Iris pigment epithelial cell (primary cell): ENCODE measurements around the gene ROPN1L.
A peak's percentile ranks its signal among the peaks of the same experiment; 100 is the strongest.
"Not testable (repeated sequence)": the region's sequence is repeated elsewhere in the genome, so short reads cannot be mapped to it uniquely, and the experiment has no call there.

Source experiments
- DNase-seq: peaks from one replicate; pipeline ENCODE4 v3.0.0-alpha.2; 2011; ENCODE audit warnings: low read depth

Gene ROPN1L

DNA sequence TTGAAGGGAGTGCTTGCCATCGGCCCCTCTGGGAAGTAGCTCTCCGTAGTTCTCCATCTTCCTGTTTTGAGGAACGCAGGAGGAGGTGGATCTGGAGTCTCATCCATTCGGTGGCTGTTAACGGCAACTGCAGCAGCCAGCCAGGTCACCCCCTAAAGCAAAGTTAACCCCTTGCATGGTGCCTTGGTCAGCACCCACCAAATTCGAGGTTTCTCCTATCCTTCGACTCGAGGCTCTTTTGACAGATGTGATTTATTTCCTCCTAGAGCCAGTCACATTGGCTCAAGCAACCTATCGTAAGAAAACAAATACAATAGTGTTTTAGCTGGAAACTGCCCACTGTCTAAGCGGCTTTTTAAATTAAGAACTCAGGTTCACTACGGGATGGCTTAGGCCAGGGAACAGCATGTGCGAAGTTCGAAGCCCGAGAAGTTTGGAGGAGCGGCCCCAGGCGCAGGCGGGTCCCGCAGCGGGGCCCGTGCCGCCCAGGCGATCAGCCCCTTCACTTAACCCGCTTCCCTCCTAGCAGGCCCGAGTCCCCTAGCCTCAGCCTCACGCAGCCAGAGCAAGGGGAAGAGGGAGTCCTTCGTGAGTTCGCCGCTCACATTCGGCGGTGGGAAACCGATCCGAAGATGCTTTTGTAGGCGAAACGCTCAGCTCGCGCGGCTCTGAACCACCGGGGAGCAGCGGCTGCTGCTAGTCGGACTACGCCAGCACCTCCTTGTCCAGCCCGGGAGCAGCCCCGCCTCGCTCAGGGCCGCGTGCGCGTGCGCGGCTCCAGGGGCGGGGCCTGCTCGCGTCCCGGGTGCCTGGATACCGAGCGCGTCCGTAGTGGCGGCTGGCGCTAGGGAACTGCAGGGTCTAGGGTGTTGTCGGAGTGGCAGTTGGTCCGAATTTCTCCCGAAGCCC lies at the start of gene ROPN1L:
Gene ROPN1L, plus strand, starts transcription at position 797 of the 909 bp plus-strand sequence. CDS start 289 bp downstream, outside the sequence.
- DNase-seq: peak; percentile 87

DNA sequence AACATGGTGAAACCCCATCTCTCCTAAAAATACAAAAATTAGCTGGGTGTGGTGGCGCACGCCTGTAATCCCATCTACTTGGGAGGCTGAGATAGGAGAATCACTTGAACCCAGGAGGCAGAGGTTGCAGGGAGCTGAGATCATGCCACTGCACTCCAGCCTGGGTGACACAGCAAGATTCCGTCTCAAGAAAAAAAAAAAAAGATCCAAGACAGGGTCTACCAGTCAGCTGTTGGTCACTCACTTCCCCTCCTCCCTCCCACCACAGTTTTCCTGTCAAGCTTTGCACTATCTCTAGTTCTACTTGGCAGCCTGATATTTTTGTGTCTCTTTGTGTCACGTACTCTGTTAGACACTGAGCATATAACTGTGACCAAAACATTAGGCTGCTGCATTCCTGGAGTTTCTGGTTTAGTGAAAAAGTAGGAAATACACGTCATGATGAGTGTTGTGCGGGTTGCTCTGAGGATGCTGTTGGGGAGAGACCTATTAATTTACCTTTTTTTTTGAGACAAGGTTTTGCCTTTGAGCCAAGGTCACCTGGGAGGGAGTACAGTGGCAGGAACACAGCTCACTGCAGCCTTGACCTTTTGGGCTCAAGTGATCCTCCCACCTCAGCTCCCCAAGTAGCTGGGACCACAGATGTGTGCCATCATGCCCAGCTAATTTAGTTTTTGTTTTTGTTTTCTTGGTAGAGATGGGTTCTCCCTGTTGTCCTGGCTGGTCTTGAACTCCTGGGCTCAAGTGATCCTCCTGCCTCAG lies 48.9 kb upstream of the ROPN1L start:
- not testable (repeated sequence) for DNase-seq

DNA sequence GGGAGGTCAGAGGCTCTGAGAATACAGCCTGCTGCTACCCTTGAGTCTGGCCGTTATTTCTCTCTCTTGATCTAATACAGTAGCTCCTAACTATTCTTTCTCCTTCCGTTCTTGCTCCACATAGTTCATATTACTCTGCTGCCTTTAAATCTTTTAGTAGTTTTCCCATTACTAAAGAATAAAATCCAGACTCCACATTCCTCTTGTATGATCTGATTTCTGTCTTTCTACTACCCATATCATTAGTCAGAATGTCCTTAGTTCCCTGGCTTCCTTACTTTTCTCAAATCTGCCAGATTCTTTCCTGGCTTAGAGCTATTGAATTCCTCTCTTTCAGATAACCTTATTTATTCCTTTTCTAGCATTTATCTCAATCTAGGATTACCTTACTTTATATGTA lies 48.2 kb upstream of the ROPN1L start:
- DNase-seq: peak; percentile 31

DNA sequence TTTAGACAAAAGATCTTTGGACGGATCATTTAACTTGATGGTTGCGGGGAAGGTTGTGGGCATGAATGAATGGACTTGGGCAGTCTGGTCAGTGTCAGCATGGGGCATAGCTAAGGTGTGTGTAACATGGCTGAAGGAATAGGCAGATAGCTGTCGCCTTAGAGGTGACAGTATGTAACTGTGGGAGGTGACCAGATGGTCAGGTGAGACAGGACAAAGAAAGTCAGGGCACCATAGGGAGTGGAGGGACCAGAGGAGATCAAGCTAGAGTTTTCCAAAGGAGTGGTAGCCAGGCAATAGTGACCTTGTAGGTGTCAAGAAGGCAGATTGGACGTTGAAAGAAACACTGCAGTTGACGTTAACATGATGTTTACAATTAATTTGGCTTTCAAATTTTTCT lies 45.1 kb upstream of the ROPN1L start:
- no peak for DNase-seq

DNA sequence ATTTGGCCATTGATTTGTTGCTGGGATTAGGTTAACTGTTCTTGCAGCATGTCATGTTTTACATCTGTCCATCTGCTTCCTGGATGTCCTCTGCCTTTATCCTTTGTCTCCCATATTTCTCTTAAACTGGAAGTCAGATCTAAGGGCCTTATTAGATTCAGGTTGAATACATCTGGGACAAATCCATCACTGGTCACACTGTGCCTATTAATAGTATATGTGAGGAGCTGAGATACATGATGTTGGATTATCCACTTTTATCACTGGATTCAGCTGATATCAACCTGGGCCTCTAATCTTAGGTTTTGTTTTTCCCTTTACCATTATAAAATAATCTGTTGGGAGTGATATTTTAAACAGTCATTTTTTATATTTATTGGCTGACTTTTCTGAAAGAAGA lies 41.8 kb upstream of the ROPN1L start:
- DNase-seq: no peak

DNA sequence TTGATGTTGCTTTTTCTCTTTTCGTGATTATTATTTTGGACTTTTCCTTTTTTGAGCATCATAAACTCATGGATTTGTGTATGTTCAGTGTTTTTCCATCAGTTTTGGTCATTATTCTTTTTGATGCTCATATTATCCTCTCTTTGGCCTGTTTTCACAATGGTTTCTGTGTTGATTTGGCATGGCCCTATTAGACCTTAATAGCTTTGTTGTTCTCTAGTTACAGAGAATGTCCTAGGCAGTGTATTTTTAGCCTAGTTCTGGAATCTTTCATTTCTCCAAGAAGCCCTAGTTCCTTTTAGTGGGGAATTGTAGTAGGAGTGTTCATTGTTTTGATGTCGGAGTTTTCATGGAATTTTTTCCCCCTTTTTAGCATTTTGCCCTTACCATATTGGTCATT lies 41.3 kb upstream of the ROPN1L start:
- DNase-seq: no peak

DNA sequence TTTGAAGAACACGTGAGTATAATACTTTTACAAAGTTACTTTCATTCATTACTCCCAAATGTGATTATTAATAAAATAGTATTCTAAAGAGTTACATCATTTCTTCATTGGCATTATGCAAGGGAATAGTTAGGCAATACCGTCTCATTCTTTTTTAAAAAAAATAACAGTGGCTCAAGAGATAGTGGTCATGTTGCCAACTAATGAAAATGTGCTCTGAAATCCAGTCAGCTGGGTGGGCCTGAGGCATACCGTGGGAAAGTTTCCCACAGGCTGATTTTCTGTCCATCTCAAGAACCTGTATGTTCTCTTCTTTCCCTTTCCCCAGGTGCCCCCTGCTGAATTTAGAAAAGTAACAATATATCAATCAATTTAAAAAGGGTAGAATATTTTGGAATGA lies 40.8 kb upstream of the ROPN1L start:
- peak; percentile 88 for DNase-seq

DNA sequence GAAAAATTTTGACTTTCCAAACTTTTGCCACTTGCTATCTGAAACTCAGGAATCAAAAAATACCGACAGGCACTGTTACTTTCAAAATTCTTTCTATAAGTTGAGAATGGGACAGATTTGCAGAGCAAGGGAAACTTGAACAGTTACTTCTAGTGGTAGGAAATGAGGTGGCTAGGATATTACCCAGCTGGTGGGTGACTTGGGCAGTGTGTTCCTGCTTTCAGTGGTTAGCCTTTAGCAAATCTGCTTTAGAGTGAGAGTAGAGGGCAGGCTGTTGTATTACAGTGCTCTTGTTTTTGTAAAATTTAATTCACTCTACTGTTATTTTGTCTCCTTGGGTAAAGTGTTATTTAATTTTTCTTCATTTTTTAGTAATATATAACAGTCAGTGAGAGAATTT lies 40.2 kb upstream of the ROPN1L start:
- no peak for DNase-seq

DNA sequence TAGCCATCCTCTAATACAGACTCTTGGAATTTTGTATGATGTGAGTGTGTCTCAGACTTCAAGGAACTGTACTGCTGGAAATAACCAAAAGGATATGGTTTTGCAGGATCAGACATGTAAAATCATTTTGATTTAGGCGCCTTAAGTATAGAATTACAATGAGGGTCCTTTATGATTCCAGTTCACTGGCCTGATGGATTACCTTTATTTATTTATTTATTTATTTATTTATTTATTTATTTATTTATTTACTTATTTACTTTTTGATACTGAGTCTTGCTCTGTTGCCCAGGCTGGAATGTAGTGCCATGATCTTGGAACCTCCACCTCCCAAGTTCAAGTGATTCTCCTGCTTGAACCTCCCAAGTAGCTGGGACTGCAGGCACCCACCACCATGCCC lies 37.9 kb upstream of the ROPN1L start:
- no peak for DNase-seq

DNA sequence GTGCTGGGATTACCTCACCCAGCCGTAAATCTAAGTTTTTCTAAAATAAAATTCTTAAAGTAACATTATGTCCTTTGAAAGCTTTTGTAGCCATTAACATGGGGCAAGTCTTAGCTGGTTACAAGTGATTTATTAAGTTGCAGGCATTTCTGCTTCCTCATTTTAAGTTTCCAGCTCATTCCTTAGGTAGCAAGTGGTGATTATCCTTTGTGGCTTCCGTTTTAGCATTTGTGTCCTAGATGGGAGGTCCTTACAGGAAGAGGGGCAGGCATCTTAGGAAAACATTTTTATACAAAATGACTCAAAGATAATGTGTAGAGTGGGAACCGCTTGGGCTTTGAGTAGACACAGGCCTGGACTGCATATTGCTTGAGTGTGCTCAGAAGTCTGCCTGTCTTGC lies 35.0 kb upstream of the ROPN1L start:
- no peak for DNase-seq

DNA sequence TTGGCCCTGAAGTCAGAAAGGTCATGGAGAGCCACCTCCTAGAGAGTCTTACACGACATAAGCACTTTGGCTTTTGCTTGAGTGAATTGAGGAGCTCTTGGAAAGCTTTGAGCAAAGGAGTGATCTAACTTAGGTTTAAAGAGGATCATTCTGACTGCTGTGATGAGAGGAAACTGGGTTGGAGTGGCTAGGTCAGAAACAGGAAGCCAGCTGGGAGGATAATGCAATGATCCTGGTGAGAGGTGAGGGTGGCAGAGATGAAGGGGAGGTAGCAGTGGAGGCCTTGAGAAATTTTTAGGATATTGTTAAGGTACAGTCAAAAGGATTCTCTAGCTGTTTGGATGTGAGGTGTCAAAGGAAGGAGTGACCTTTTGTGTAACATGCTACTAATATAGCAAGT lies 32.2 kb upstream of the ROPN1L start:
- no peak for DNase-seq

DNA sequence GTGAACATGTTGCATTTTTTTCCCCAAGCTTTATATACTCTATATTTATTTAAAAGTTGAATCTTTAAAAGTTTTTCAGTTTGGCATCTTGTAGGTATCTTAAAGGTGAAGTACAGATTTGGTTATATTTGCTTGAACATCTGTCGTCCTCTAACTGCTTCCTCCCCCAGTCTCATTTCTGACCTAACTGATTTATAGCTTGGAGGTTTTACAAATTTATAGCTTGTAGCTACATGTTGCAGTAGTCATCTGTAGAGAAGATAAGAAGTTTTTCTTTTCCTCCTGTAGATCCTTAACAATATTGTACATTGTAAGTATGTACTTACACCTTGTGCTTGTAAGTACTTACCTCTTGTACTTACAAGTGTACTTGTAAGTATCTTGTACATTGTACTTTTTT lies 31.0 kb upstream of the ROPN1L start:
- no peak for DNase-seq

DNA sequence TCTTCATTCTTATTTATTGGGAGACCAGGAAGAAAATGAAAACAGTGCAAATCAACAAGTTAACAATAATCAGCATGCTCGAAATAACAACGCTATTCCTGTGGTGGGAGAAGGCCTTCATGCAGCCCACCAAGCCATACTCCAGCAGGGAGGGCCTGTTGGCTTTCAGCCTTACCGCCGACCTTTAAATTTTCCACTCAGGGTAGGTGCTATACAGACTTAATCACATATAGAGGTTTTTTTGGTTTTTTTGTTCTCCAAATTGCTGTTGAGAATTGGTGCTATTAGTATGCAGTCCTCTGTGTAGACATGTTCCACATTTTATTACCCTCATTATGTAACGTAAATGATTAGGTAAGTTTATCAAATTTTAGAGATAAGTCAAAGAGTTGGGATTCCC lies 30.3 kb upstream of the ROPN1L start:
- DNase-seq: no peak

DNA sequence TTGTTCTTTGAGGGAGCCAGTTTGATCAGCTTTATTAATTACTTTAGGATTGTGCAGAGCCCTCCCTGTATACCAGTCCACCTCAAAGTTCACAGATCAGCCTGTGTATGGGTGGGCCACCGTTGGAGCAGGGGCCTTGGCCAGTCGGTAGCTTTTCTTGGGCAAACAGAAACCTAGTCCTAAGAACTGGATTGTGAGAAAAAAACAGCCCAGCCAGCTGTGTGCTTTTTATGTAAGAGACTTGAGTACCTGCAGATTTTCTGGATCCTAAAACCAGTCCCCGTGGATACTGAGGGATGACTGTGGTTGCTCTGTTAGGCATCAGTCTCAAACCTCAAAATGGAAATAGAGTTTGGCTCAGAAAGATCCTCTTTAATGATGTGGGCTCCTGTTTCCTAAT lies 24.8 kb upstream of the ROPN1L start:
- no peak for DNase-seq

DNA sequence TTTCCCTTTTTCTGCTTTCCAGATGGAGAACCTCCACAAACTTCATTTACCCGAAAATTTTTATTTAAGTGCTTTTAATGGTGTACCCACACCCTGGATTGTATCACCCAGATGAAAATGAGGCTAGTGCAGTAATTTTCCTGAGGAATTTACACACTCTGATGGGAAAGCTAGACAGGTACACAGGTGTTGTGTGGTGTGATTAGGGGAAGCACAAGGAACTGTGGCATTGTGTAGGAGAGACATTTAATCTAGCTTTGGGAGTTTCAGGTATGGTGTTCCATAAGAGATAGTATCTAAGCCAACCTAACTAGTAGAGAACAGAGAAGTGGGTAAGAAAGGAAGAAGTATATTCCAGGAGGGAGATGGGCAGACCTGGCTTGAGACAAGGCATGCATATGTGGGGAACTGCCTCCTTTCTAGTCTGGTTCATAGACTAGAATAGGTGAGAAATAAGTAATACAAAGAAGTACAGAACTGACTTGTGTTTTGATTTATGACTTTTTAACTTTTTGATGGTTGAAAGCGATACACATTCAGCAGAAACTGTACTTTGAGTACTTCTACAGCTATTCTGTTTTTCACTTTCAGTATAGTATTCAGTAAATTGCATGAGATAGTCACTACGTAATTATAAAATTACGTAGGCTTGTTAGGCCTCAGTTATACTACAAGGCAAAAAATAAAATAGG lies 22.9 kb upstream of the ROPN1L start:
- DNase-seq: no peak

DNA sequence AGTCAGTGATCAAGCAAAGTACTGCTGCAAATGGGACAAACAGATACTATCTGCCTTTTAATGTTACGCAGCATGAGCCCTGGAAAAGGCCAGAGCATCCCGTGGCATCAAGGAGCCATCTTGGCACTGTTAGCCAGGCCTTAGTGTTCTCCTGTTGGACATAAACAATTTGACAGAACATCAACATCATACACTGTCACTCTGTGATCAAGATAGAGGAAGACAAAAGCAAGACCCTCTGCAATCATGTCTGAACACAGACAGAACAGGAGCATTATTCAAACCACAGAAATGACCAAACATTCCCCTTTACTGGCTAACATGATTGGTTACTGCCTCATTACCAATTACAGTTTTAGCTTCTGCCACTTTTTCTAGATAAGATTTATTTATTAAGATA lies 21.2 kb upstream of the ROPN1L start:
- DNase-seq: no peak

DNA sequence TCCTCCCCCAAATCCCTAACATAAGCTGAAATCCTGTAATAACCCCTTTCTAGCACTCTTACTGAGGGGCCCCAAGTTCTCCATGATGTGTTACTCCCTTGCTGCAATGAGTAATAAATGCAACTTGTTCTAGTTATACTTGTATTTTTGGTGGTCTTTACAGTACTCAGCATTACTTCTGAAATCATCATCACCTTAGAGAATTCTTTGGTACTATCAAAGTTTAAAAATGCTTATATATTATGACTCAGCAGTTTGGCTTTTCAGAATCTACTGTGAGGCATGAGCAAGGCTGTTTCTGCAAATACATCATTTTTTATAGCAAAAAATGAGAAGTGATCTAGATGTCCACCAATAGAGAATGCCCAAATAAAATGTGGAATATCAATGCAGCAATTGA lies 20.7 kb upstream of the ROPN1L start:
- DNase-seq: peak; percentile 44

DNA sequence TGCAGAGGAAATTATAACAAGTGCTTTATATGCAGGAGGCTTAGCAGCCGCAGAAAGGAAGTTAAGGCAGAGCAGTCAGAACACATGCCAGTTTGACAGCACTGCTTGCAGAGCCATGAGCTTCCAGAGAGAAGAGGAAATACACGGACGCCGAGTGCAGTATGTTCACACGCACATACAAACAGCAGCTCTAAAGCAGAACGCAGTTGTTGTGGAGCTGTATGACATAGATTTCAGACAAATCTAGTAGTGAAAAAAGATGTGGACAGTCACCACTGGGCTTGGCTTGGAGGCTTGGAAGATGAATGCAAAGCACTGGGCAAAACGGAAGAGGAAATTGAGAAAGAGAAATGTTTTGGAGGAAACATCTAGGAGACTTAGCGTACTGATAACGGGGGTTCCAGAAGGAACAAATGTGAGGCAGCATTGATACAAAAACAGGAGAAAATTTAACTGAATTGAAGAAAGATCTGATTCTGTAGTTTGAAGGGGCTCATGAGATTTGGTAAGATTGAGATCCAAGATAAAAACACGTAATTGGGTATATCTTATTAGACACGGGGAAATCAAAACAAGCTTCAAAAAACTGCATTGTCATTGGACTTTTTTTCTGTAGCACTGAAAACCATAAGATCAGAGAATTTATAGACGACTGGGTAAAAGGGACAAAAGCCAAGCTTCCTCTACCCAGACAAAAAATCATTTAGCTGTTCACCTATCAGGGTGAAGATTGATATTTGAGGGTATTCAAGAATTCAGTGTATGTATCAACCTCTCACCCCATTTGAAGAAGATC lies 19.6 kb upstream of the ROPN1L start:
- DNase-seq: no peak

DNA sequence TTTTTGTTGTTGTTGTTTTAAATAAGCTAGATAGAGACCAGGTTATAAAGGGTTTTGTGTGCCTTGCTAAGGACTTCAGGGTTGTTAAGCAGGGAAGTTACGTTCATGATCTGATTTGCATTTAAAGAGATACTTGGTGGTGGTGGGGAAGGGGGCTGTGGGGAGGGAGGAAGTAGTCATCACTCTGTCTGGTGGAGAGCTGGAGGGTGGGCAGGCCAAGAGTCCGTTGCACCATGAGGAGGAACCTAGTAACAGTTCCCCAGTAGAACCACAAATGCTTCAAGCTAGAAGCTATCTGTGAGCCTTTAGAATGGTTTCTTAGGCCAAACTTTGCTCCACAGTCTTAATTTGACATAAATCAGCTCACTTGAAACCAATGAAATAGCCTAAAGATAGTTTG lies 18.7 kb upstream of the ROPN1L start:
- no peak for DNase-seq

DNA sequence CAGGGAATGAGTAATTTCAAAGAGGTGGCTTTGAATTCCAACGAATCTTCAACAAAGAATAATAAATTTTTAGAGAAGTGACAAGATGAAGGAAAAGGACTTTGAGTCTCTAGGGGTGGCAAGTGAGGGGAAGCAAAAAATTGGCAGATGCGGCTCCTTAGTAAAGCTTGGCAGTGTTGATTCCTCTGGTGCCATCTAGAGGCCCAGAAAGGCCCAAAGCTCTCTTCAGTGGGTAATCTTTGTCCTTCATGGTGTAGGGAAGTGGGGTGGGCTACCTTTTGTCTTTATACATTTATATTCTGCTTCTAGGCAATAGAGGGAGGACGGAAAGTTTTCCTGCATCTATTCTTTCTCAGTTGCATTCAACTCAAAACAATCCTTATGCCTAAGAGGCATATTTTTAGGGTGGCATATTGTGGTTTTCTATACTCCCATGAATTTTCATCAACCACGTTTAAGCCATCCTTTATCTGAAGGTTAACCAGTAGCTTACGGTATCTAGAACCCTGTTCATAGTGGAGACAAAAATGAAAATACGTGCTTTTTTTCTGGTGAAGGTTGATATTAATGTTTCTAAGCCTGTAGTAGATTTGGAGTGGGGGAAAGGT lies 17.5 kb upstream of the ROPN1L start:
- DNase-seq: peak; percentile 38

DNA sequence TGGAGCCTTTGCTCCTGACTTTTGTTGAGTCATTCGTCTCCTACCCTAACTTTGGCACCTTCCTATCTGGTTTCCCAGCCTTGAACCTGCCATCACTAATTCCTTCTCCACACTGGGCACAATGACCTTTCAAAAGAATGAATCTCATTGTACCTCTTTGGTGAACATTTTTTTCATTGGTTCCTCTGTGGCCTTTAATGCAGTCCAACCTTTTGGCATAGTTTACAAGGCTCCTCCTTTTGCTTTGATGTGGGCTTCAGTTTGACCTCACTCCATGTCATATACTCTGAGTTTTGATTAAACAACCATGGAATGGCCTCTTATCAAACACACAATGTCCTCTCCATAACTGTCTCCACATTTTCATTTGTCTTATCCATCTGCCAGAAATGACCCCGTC lies 14.5 kb upstream of the ROPN1L start:
- no peak for DNase-seq

DNA sequence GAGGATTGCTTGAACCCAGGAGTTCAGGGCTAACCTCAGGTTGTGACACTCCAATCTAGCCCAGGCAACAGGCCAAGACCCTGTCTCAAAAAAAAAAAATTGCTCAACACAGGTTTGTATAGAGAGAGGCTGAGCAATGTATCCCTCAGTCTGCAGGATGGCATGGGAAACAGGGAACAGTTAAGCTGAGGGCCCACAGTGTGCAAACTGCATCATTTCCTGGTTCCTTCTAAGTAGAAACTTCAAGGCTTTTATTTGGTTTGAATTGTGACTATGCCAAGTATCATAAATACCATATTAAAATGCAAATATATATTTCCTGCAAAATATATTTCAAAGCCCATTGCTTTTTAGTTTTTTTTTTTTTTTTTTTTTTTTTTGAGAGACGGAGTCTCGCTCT lies 13.7 kb upstream of the ROPN1L start:
- DNase-seq: no peak
